Neural progenitor cell (in vitro differentiated cells): ENCODE measurements around the gene MINDY4. TPM values are rescaled to one million over a fixed set of nuclear protein-coding genes. Genes with fewer than 3 reads are reported as not detected.
A peak's percentile ranks its signal among the peaks of the same experiment; 100 is the strongest.

Experiments used
- DNase-seq: peaks from one replicate; pipeline ENCODE4 v3.0.0-alpha.2; 2016; ENCODE audit warnings: low spot score
- H2AFZ ChIP-seq: fragments of 200-600 bp; sonication (generic); replicated peaks from 2 replicates; pipeline ENCODE4 v1.6.1; 2016; ENCODE audit warnings: antibody characterized with exemption
- H3F3A ChIP-seq: fragments of 200-600 bp; sonication (generic); 2 replicates; pipeline ENCODE4 v1.6.1; 2016; ENCODE audit warnings: antibody characterized with exemption, low read depth
- H3K27ac ChIP-seq: fragments of 200-600 bp; sonication (generic); 2 replicates; pipeline ENCODE4 v1.5.1; 2016; ENCODE audit warnings: mild to moderate bottlenecking
- H3K27me3 ChIP-seq: fragments of 200-600 bp; sonication (generic); 2 replicates; pipeline ENCODE4 v1.6.1; 2016; ENCODE audit warnings: mild to moderate bottlenecking, moderate library complexity
- H3K36me3 ChIP-seq: fragments of 200-600 bp; sonication (generic); 2 replicates; pipeline ENCODE4 v1.5.1; 2016
- H3K4me1 ChIP-seq: fragments of 200-600 bp; sonication (generic); 2 replicates; pipeline ENCODE4 v1.6.1; 2016; ENCODE audit warnings: mixed run types
- H3K4me2 ChIP-seq: fragments of 200-600 bp; sonication (generic); 2 replicates; pipeline ENCODE4 v1.6.1; 2016
- H3K4me3 ChIP-seq: fragments of 200-600 bp; sonication (generic); 2 replicates; pipeline ENCODE4 v1.5.1; 2016
- H3K79me2 ChIP-seq: fragments of 200-600 bp; sonication (generic); 2 replicates; pipeline ENCODE4 v1.6.1; 2016; ENCODE audit warnings: low read depth
- H3K9ac ChIP-seq: fragments of 200-600 bp; sonication (generic); 2 replicates; pipeline ENCODE4 v1.6.1; 2016
- H3K9me3 ChIP-seq: fragments of 200-600 bp; sonication (generic); 2 replicates; pipeline ENCODE4 v1.5.1; 2016; ENCODE audit warnings: low read depth
- H4K20me1 ChIP-seq: fragments of 200-600 bp; sonication (generic); 2 replicates; pipeline ENCODE4 v1.6.1; 2016; ENCODE audit warnings: low read depth
- H3K27ac Mint-ChIP-seq: 3 replicates; pipeline ENCODE4 v1.8.0; 2021; ENCODE audit warnings: mixed read lengths
- H3K27me3 Mint-ChIP-seq: 2 replicates; pipeline ENCODE4 v1.8.0; 2022; ENCODE audit warnings: low read depth, mild to moderate bottlenecking, inconsistent platforms, moderate library complexity, mixed read lengths; ENCODE audit not compliant: insufficient read depth
- H3K36me3 Mint-ChIP-seq: 3 replicates; pipeline ENCODE4 v1.8.0; 2021; ENCODE audit warnings: mixed read lengths
- H3K4me1 Mint-ChIP-seq: 3 replicates; pipeline ENCODE4 v1.8.0; 2021; ENCODE audit warnings: mixed read lengths
- H3K4me3 Mint-ChIP-seq: 3 replicates; pipeline ENCODE4 v1.8.0; 2021; ENCODE audit warnings: mild to moderate bottlenecking, moderate library complexity, mixed read lengths
- H3K9me3 Mint-ChIP-seq: 3 replicates; pipeline ENCODE4 v1.8.0; 2020; ENCODE audit warnings: mixed read lengths
- EZH2 ChIP-seq: fragments of 200-600 bp; sonication (generic); IDR thresholded peaks from 2 replicates; pipeline ENCODE4 v1.6.1; 2017; ENCODE audit warnings: antibody characterized with exemption, mild to moderate bottlenecking, moderate library complexity
- EZH2phosphoT487 ChIP-seq: fragments of 200-600 bp; sonication (generic); IDR thresholded peaks from 2 replicates; pipeline ENCODE4 v1.6.1; 2017; ENCODE audit warnings: antibody characterized with exemption
- total RNA-seq: library from RNA; depleted of rRNA; stranded (reverse); fragments of >200 nt; gene quantifications from 2 replicates; pipeline ENCODE4 v1.2.3, GENCODE V29; 2015; ENCODE audit warnings: low replicate concordance
- TF ChIP-seq, protein P1 (sequence below): fragments of 200-600 bp; sonication (generic); IDR thresholded peaks from 2 replicates; pipeline ENCODE4 v1.5.1; 2017; ENCODE audit warnings: antibody characterized with exemption, mild to moderate bottlenecking

The MINDY4 gene
- total RNA-seq, 1 donor from 2014 or later, result 5.9 TPM

DNA sequence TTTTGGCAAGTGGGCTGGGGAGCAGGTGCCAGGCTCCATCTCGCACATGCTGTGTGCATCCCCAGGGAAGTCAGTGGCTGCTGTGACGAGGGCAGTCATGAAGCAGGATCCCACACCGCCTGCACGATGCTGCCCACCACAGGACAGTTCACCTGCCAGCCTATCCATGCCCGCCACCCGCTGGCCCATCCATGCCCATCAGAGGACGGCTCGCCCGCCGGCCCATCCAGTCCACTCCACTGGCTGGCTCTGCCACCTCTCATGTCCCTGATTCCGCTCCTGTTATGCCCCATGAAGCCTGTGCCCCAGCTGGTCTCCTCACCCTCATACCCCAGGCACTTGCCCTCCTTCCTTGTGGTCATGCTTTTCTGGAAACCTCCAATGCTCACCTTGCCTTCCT is 37.5 kb upstream of the MINDY4 start:
- Histone ChIP-seq H3F3A (no peaks in the 10 kb centered on the region), H3K9ac (no peak overlapping the region), H2AFZ (no peak overlapping the region), H4K20me1 (no peaks in the 10 kb centered on the region), H3K36me3 (no peaks in the 10 kb centered on the region), H3K9me3 (no peaks in the 10 kb centered on the region), H3K4me2 (no peak overlapping the region), H3K27me3 (no peaks in the 10 kb centered on the region), H3K4me3 (no peak overlapping the region), H3K79me2 (no peaks in the 10 kb centered on the region), H3K27ac (no peak overlapping the region), H3K4me1 (no peaks in the 10 kb centered on the region)
- peak overlapping the region; percentile 62 for H3K27ac Mint-ChIP-seq
- H3K9me3 Mint-ChIP-seq, result peaks cover 10% of the 10 kb centered on the region
- H3K4me1 Mint-ChIP-seq, result peaks cover 2% of the 10 kb centered on the region
- no peak for TF ChIP-seq EZH2phosphoT487
- no peak for TF ChIP-seq EZH2
- TF ChIP-seq, protein P1, sequence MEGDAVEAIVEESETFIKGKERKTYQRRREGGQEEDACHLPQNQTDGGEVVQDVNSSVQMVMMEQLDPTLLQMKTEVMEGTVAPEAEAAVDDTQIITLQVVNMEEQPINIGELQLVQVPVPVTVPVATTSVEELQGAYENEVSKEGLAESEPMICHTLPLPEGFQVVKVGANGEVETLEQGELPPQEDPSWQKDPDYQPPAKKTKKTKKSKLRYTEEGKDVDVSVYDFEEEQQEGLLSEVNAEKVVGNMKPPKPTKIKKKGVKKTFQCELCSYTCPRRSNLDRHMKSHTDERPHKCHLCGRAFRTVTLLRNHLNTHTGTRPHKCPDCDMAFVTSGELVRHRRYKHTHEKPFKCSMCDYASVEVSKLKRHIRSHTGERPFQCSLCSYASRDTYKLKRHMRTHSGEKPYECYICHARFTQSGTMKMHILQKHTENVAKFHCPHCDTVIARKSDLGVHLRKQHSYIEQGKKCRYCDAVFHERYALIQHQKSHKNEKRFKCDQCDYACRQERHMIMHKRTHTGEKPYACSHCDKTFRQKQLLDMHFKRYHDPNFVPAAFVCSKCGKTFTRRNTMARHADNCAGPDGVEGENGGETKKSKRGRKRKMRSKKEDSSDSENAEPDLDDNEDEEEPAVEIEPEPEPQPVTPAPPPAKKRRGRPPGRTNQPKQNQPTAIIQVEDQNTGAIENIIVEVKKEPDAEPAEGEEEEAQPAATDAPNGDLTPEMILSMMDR, result no peak
- DNase-seq, result no peak
- H3K4me3 Mint-ChIP-seq, result no peak overlapping the region
- no peaks in the 10 kb centered on the region for H3K36me3 Mint-ChIP-seq
- peaks cover 3% of the 10 kb centered on the region for H3K27me3 Mint-ChIP-seq

DNA sequence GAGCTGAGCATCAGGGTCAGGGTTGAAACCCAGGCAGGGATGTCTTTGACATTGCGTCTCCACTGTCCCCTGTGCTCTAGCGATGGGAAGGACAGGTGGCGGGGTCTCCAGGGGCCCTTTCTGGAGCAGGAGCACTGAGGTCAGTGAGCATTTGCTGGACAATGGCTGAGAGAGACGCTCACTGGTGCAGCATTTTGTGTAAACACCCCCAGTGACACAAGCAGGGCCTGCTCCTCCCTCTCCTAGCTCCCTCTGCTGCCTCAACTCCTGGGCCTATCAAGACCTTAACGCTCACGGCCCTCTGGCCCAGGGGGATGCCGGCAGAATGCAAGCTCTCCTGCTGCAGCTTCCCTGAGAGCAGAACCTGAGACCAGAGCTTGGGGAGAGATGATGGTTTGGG is 36.7 kb upstream of the MINDY4 start:
- no peak overlapping the region for H2AFZ ChIP-seq
- H3F3A ChIP-seq, result no peaks in the 10 kb centered on the region
- H3K9ac ChIP-seq, result no peak overlapping the region
- no peak for TF ChIP-seq EZH2phosphoT487
- TF ChIP-seq EZH2, result no peak
- TF ChIP-seq, protein P1, result no peak
- H3K27me3 ChIP-seq, result no peaks in the 10 kb centered on the region
- no peak overlapping the region for H3K4me2 ChIP-seq
- no peaks in the 10 kb centered on the region for H3K36me3 ChIP-seq
- no peaks in the 10 kb centered on the region for H3K36me3 Mint-ChIP-seq
- DNase-seq, result no peak
- no peaks in the 10 kb centered on the region for H3K79me2 ChIP-seq
- no peaks in the 10 kb centered on the region for H3K4me1 ChIP-seq
- H3K4me3 ChIP-seq, result no peak overlapping the region
- H3K27ac Mint-ChIP-seq, result peak overlapping the region; percentile 62
- no peaks in the 10 kb centered on the region for H3K9me3 ChIP-seq
- H4K20me1 ChIP-seq, result no peaks in the 10 kb centered on the region
- peaks cover 4% of the 10 kb centered on the region for H3K27me3 Mint-ChIP-seq
- peaks cover 10% of the 10 kb centered on the region for H3K9me3 Mint-ChIP-seq
- H3K4me3 Mint-ChIP-seq, result no peak overlapping the region
- peaks cover 2% of the 10 kb centered on the region for H3K4me1 Mint-ChIP-seq
- no peak overlapping the region for H3K27ac ChIP-seq

DNA sequence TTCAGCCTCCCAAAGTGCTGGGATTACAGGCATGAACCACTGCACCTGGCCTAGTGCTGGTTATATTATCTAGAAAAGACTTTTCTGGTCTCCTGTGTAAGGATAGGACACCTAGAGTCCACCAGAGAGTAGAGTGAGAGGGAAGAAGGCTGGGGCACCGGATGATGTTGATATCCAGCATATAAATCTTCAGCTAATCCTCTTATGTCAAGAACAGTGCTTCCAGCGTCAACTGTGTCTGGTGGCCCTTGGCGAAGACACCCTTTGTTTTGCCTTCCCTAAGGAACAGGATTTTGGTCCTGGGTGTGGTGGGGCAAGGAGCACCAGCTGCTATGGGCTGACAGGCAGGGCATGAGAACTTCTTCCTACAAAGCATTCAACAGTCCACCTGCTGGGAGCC is 35.6 kb upstream of the MINDY4 start:
- H3K27ac Mint-ChIP-seq, result no peak overlapping the region
- peaks cover 3% of the 10 kb centered on the region for H3K27me3 Mint-ChIP-seq
- H3K79me2 ChIP-seq, result no peaks in the 10 kb centered on the region
- no peak overlapping the region for H3K27ac ChIP-seq
- TF ChIP-seq EZH2, result no peak
- no peak for TF ChIP-seq EZH2phosphoT487
- TF ChIP-seq, protein P1, result no peak
- H3K27me3 ChIP-seq, result no peaks in the 10 kb centered on the region
- H2AFZ ChIP-seq, result no peak overlapping the region
- H3K9me3 Mint-ChIP-seq, result peaks cover 10% of the 10 kb centered on the region
- H3K4me3 ChIP-seq, result no peak overlapping the region
- H3K4me1 Mint-ChIP-seq, result peaks cover 2% of the 10 kb centered on the region
- H3K4me2 ChIP-seq, result no peak overlapping the region
- no peak overlapping the region for H3K9ac ChIP-seq
- peaks cover under 1% of the 10 kb centered on the region for H4K20me1 ChIP-seq
- H3K4me3 Mint-ChIP-seq, result no peak overlapping the region
- H3K9me3 ChIP-seq, result no peaks in the 10 kb centered on the region
- DNase-seq, result no peak
- H3F3A ChIP-seq, result no peaks in the 10 kb centered on the region
- H3K4me1 ChIP-seq, result no peaks in the 10 kb centered on the region
- no peaks in the 10 kb centered on the region for H3K36me3 ChIP-seq
- H3K36me3 Mint-ChIP-seq, result no peaks in the 10 kb centered on the region
